WTC11 (cell line): Measurements from ENCODE around the gene BBS9.

Experiments
- ATF3 ChIP-seq: sonication (generic); formaldehyde crosslinking; conservative IDR thresholded peaks from 2 replicates; pipeline ENCODE4 v1.8.1; 2022; ENCODE audit warnings: mild to moderate bottlenecking, missing genetic modification reagents
- CTCF ChIP-seq: fragments of 200-600 bp; IDR thresholded peaks from 2 replicates; pipeline ENCODE4 v1.8.0; 2022; ENCODE audit warnings: antibody characterized with exemption
- E2F4 ChIP-seq: sonication (generic); formaldehyde crosslinking; IDR thresholded peaks from 2 replicates; pipeline ENCODE4 v1.8.1; 2022; ENCODE audit warnings: low read depth, mild to moderate bottlenecking, moderate library complexity, missing genetic modification reagents, borderline replicate concordance
- ELF4 ChIP-seq: sonication (generic); formaldehyde crosslinking; IDR thresholded peaks from 2 replicates; pipeline ENCODE4 v1.8.1; 2022; ENCODE audit warnings: low read depth, mild to moderate bottlenecking, moderate library complexity, missing genetic modification reagents
- FOXP4 ChIP-seq: sonication (generic); formaldehyde crosslinking; IDR thresholded peaks from 2 replicates; pipeline ENCODE4 v1.8.0; 2022; ENCODE audit warnings: mild to moderate bottlenecking, missing genetic modification reagents
- MAX ChIP-seq: sonication (generic); formaldehyde crosslinking; IDR thresholded peaks from 2 replicates; pipeline ENCODE4 v1.8.0; 2022; ENCODE audit warnings: mild to moderate bottlenecking, missing genetic modification reagents
- RELA ChIP-seq: sonication (generic); formaldehyde crosslinking; IDR thresholded peaks from 2 replicates; pipeline ENCODE4 v1.8.1; 2022; ENCODE audit warnings: missing genetic modification reagents, mild to moderate bottlenecking, borderline replicate concordance
- ZNF121 ChIP-seq: sonication (generic); formaldehyde crosslinking; IDR thresholded peaks from 2 replicates; pipeline ENCODE4 v1.8.0; 2023; ENCODE audit warnings: missing genetic modification reagents
- ZNF138 ChIP-seq: sonication (generic); formaldehyde crosslinking; conservative IDR thresholded peaks from 2 replicates; pipeline ENCODE4 v1.8.1; 2022; ENCODE audit warnings: mild to moderate bottlenecking, moderate library complexity, missing genetic modification reagents
- ZNF232 ChIP-seq: sonication (generic); formaldehyde crosslinking; IDR thresholded peaks from 2 replicates; pipeline ENCODE4 v1.8.0; 2022; ENCODE audit warnings: mild to moderate bottlenecking, missing genetic modification reagents
- ZNF425 ChIP-seq: fragments of 250-450 bp; sonication (Bioruptor Pico); conservative IDR thresholded peaks from 2 replicates; pipeline ENCODE4 v1.9.0; 2021; ENCODE audit warnings: mild to moderate bottlenecking

- TF ChIP-seq ZNF425 (CRISPR knock-in tag) (no peak), CTCF (no peak), ATF3 (CRISPR knock-in tag) (no peak), E2F4 (CRISPR knock-in tag) (no peak), MAX (CRISPR knock-in tag) (no peak), RELA (CRISPR knock-in tag) (no peak), ZNF232 (CRISPR knock-in tag) (no peak), FOXP4 (CRISPR knock-in tag) (no peak), ELF4 (CRISPR knock-in tag) (no peak), ZNF121 (CRISPR knock-in tag) (no peak), ZNF138 (no peak)
Observed at GRCh38 chr7:33536398-33537103, 407.2 kb downstream of the BBS9 start.
